Upper lobe of left lung (tissue), 6 donors: ENCODE measurements around the gene MORN2. TPM values are rescaled to one million over a fixed set of nuclear protein-coding genes. Genes with fewer than 3 reads are reported as not detected.

ENCODE experiments used
- ATAC-seq, 2 donors: fragments of 200-7000 bp; cut with Tn5 transposase; one replicate each; pipeline ENCODE4 v1.9.1; 2022; ENCODE audit warnings: mild to moderate bottlenecking in 2 of 2, moderate library complexity in 2 of 2; ENCODE audit not compliant: low FRiP score in 2 of 2
- DNase-seq, 2 donors: peaks; one replicate each; pipeline ENCODE4 v3.0.0-alpha.2; 2019 to 2020
- H3K27ac ChIP-seq, 4 donors: fragments of 200-600 bp; sonication (generic); one replicate each; pipeline ENCODE4 v1.5.1; 2016 to 2019
- H3K27me3 ChIP-seq, 4 donors: fragments of 200-600 bp; sonication (generic); one replicate each; pipeline ENCODE4 v1.5.1; 2017 to 2019
- H3K36me3 ChIP-seq, 4 donors: fragments of 200-600 bp; sonication (generic); one replicate each; pipeline ENCODE4 v1.5.1; 2016 to 2019
- H3K4me1 ChIP-seq, 4 donors: fragments of 200-600 bp; sonication (generic); one replicate each; pipeline ENCODE4 v1.5.1; 2018 to 2019
- H3K4me3 ChIP-seq, 4 donors: fragments of 200-600 bp; sonication (generic); one replicate each; pipeline ENCODE4 v1.5.1; 2017 to 2019; ENCODE audit warnings: mild to moderate bottlenecking in 2 of 4, moderate library complexity in 1 of 4
- H3K9me3 ChIP-seq, 4 donors: fragments of 200-600 bp; sonication (generic); one replicate each; pipeline ENCODE4 v1.5.1; 2018 to 2019
- CTCF ChIP-seq, 6 experiments: fragments of 450-650 bp in 4 of 6; fragments of 200-600 bp in 2 of 6; sonication (generic) in 2 of 6; IDR thresholded peaks; one replicate each; pipeline ENCODE4 v1.5.1; 2016 to 2019; ENCODE audit warnings: antibody characterized with exemption in 6 of 6
- EP300 ChIP-seq, 4 donors: sonication (generic); formaldehyde crosslinking; IDR thresholded peaks; one replicate each; pipeline ENCODE4 v1.5.1; 2017; ENCODE audit warnings: antibody characterized with exemption in 4 of 4, control low read depth in 2 of 4
- POLR2A ChIP-seq, 4 donors: fragments of 450-650 bp; IDR thresholded peaks; one replicate each; pipeline ENCODE4 v1.5.1; 2016 to 2017; ENCODE audit warnings: antibody characterized with exemption in 4 of 4, mild to moderate bottlenecking in 2 of 4
- POLR2AphosphoS5 ChIP-seq, 2 donors: sonication (generic); formaldehyde crosslinking; IDR thresholded peaks; one replicate each; pipeline ENCODE4 v1.5.1; 2017; ENCODE audit warnings: antibody characterized with exemption in 2 of 2
- WGBS, 2 donors: methylation state at CpG; one replicate each; pipeline ENCODE4 v1.1.5; 2017 to 2018; 5-methylcytosine and 5-hydroxymethylcytosine counted together
- total RNA-seq, 6 donors: library from RNA; depleted of rRNA in 4 of 6; stranded (reverse); fragments of >200 nt in 4 of 6; gene quantifications; one replicate each; pipeline versions ENCODE4 v1.1.0 to v1.2.1, GENCODE V29; 2016 to 2021
- donor health status: DM: no; HTN: no; CAD: no; lungs with moderate emphysema.
- donor health status: DM: no; HTN: yes; CAD: no; lungs with severe emphysema.

The MORN2 gene
- total RNA-seq, 6 donors from 2014 or later, result 6.3 to 36.0 (median 12.1) TPM

- no peak for ATAC-seq
- Histone ChIP-seq H3K36me3 (no peaks in the 10 kb centered on the region), H3K9me3 (no peaks in the 10 kb centered on the region), H3K4me3 (no peak overlapping the region), H3K27me3 (no peaks in the 10 kb centered on the region), H3K4me1 (no peaks in the 10 kb centered on the region), H3K27ac (no peak overlapping the region)
- DNase-seq, result no peak
- TF ChIP-seq CTCF (IDR thresholded peaks at IDR 0.05) (no peak), POLR2A (IDR thresholded peaks at IDR 0.05) (no peak), EP300 (IDR thresholded peaks at IDR 0.05) (no peak), POLR2AphosphoS5 (IDR thresholded peaks at IDR 0.05) (no peak)
- 82 to 89% methylated on average over 1 of the region's 1 CpG for WGBS, 2 donors
Observed at GRCh38 chr2:38911191-38911590, 35.4 kb downstream of the MORN2 start.

- no peak overlapping the region for H3K4me3 ChIP-seq
- H3K4me1 ChIP-seq, result no peaks in the 10 kb centered on the region
- no peak for DNase-seq
- H3K27me3 ChIP-seq, result no peaks in the 10 kb centered on the region
- no peak overlapping the region for H3K27ac ChIP-seq
- no peaks in the 10 kb centered on the region for H3K9me3 ChIP-seq
- no peak for ATAC-seq
- H3K36me3 ChIP-seq, result no peaks in the 10 kb centered on the region
- no peak for TF ChIP-seq CTCF (IDR thresholded peaks at IDR 0.05)
- no peak for TF ChIP-seq POLR2AphosphoS5 (IDR thresholded peaks at IDR 0.05)
- TF ChIP-seq POLR2A (IDR thresholded peaks at IDR 0.05), result no peak
- no peak for TF ChIP-seq EP300 (IDR thresholded peaks at IDR 0.05)
- 70 to 74% methylated on average over 1 of the region's 1 CpG for WGBS, 2 donors
Observed at GRCh38 chr2:38912619-38913018, 36.8 kb downstream of the MORN2 start.

- no peaks in the 10 kb centered on the region for H3K27me3 ChIP-seq
- no peaks in the 10 kb centered on the region for H3K36me3 ChIP-seq
- WGBS, 2 donors, result 89 to 93% methylated on average over 4 of the region's 4 CpGs
- TF ChIP-seq POLR2AphosphoS5 (IDR thresholded peaks at IDR 0.05) (no peak), EP300 (IDR thresholded peaks at IDR 0.05) (no peak), POLR2A (IDR thresholded peaks at IDR 0.05) (no peak), CTCF (IDR thresholded peaks at IDR 0.05) (no peak)
- DNase-seq, result no peak
- H3K4me3 ChIP-seq, result no peak overlapping the region
- H3K9me3 ChIP-seq, result no peaks in the 10 kb centered on the region
- no peak for ATAC-seq
- H3K27ac ChIP-seq, result no peak overlapping the region
- no peaks in the 10 kb centered on the region for H3K4me1 ChIP-seq
Observed at GRCh38 chr2:38922389-38922788, 46.6 kb downstream of the MORN2 start.

- no peak for ATAC-seq
- Histone ChIP-seq H3K27ac (no peak overlapping the region), H3K36me3 (no peaks in the 10 kb centered on the region), H3K4me1 (no peaks in the 10 kb centered on the region), H3K4me3 (no peak overlapping the region), H3K9me3 (no peaks in the 10 kb centered on the region), H3K27me3 (no peaks in the 10 kb centered on the region)
- no peak for DNase-seq
- TF ChIP-seq POLR2A (IDR thresholded peaks at IDR 0.05), result no peak
- no peak for TF ChIP-seq EP300 (IDR thresholded peaks at IDR 0.05)
- TF ChIP-seq CTCF (IDR thresholded peaks at IDR 0.05), result no peak
- TF ChIP-seq POLR2AphosphoS5 (IDR thresholded peaks at IDR 0.05), result no peak
- 93 to 100% methylated on average over 2 of the region's 2 CpGs for WGBS, 2 donors
Observed at GRCh38 chr2:38922902-38923301, 47.1 kb downstream of the MORN2 start.

- WGBS, 2 donors, result 74% methylated on average over 9 of the region's 9 CpGs
- TF ChIP-seq POLR2AphosphoS5 (IDR thresholded peaks at IDR 0.05) (no peak), POLR2A (IDR thresholded peaks at IDR 0.05) (no peak), EP300 (IDR thresholded peaks at IDR 0.05) (no peak), CTCF (IDR thresholded peaks at IDR 0.05) (no peak)
- no peak overlapping the region for H3K4me3 ChIP-seq
- no peak overlapping the region for H3K27ac ChIP-seq
- DNase-seq, result no peak
- no peaks in the 10 kb centered on the region for H3K36me3 ChIP-seq
- no peaks in the 10 kb centered on the region for H3K9me3 ChIP-seq
- ATAC-seq, result no peak
- H3K27me3 ChIP-seq, result no peaks in the 10 kb centered on the region
- no peaks in the 10 kb centered on the region for H3K4me1 ChIP-seq
Observed at GRCh38 chr2:38925982-38926381, 50.2 kb downstream of the MORN2 start.
